SH-SY5Y (cell line): ENCODE data around the gene CXCL9.

ENCODE experiments used
- GATA2 ChIP-seq: IDR thresholded peaks from 2 replicates; pipeline ENCODE4 v1.6.1; 2011; ENCODE audit warnings: mild to moderate bottlenecking, low read depth, low read length
- GATA3 ChIP-seq: IDR thresholded peaks from 2 replicates; pipeline ENCODE4 v1.6.1; 2011; ENCODE audit warnings: low read depth, mild to moderate bottlenecking, low read length, moderate library complexity

- TF ChIP-seq GATA3, result no peak
- TF ChIP-seq GATA2, result no peak
These were observed 6.2 kb upstream of the CXCL9 start for GRCh38 chr4:76013540-76013939.
